ENCODE results near the gene HACD3. TPM values are rescaled to one million over a fixed set of nuclear protein-coding genes. Genes with fewer than 3 reads are reported as not detected.
"Not testable (repeated sequence)": the region's sequence is repeated elsewhere in the genome, so short reads cannot be mapped to it uniquely, and the experiment has no call there.

The HACD3 gene
- polyA plus RNA-seq, 4 donors, result 161 to 192 (median 191) TPM

DNA sequence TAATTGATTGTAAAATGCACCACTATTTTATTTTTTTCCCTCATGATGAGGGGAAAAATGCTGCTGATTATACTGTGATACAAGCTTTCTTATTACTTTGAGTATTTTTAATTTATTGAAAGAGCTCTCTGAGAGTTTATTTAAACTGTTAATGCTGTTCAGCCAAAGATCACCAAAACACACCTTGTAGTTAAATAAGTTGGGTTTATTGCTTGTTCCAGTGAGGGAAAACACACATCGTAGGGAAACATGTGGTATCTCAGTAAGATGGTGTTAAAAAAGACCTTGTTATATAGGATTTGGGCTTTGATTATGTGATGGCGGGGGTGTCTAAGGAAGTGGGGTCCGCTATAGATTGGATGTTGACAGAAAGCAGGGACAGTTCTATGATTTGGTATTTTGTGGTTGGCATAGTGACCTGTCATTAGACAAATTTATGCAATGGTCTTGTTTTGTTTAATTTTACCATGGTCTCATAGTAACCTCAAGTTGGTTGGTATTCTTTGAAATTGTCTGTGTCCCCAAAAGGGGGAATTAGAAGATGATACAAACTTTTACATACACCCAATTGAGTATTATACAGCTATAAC, 11.1 kb downstream of the HACD3 start:
- no peak for DNase-seq (ENCODE audit: low read depth in 4 of 4, low spot score in 3 of 4)

DNA sequence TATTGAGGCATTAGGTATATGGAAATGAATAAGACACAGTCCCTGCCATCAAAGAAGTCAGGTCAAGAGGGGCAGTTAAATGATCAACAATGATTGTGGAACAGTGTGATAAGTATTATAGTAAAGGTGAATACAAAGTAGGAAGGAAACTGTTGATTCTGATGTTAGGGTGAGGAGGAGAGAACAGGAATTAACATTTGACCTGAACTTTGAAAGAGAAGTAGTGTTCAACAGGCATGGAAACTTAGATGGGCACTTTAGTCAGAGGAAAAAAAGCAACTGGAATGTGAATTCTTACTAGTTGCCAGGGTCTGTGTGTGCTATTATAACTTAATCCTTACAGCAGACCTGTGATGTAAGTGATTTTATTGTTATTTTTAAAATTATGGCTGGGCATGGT, 17.6 kb downstream of the HACD3 start:
- no peak for DNase-seq (ENCODE audit: low read depth in 4 of 4, low spot score in 3 of 4)

DNA sequence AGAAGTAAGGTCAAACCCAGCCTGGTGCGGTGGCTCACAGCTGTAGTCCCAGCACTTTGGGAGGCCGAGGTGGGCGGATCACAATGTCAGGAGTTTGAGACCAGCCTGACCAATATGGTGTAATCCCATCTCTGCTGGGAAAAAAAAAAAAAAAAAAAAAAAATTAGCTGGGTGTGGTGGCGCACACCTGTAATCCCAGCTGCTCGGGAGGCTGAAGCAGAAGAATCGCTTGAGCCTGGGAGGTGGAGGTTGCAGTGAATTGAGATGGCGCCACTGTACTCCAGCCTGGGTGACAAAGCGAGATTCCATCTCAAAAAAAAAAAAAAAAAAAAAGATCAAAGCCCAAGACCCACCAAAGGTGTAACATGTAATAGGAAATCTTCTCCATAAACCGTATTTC, 19.0 kb downstream of the HACD3 start:
- not testable (repeated sequence) for DNase-seq (ENCODE audit: low read depth in 4 of 4, low spot score in 3 of 4)

DNA sequence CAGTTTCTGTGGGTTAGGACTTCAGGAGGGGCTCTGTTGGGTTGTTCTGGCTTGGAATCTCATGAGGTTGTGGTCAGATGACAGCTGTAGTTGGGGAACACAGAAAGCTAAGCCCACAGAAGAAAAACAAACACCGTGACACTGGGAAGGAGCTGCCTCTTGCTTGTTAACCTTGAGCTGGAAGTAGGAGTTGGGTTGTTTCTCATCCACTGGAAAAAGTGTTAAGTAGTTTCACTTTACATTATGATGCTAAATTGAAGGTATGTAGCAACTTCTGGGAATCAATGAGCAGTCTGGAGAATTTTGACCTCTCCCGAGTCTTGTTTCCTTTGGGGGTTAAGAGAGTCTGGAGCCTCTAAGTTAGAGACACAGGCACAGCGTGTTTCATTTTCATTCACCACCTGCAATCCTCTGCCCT, 20.4 kb downstream of the HACD3 start:
- DNase-seq (ENCODE audit: low read depth in 4 of 4, low spot score in 3 of 4), result no peak

DNA sequence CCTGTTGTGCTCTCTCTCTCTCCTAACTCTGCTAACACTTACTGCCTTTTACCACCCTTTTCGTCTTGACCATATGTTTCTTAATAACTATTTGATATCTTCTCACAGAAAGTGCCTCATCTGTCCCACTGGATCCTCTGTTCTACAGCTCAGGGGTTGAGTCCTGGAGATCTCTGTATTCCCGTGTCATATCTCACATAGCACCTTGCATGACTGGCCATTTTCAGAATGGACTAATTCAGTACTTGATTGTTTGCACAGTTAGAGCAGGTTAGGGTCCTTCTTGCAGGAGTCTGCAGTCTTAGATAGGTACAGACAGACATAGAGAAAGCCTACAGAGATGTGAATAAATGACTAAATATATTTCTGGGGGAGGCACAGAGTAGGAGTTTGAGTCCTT, 20.9 kb downstream of the HACD3 start:
- no peak for DNase-seq (ENCODE audit: low read depth in 4 of 4, low spot score in 3 of 4)

DNA sequence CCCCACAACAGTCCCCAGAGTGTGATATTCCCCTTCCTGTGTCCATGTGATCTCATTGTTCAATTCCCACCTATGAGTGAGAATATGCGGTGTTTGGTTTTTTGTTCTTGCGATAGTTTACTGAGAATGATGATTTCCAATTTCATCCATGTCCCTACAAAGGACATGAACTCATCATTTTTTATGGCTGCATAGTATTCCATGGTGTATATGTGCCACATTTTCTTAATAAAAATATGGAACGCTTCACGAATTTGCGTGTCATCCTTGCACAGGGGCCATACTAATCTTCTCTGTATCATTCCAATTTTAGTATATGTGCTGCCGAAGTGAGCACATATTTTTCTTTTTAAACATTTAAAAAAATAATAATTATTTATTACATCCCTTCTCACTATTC, 22.6 kb downstream of the HACD3 start:
- not testable (repeated sequence) for DNase-seq (ENCODE audit: low read depth in 4 of 4, low spot score in 3 of 4)

DNA sequence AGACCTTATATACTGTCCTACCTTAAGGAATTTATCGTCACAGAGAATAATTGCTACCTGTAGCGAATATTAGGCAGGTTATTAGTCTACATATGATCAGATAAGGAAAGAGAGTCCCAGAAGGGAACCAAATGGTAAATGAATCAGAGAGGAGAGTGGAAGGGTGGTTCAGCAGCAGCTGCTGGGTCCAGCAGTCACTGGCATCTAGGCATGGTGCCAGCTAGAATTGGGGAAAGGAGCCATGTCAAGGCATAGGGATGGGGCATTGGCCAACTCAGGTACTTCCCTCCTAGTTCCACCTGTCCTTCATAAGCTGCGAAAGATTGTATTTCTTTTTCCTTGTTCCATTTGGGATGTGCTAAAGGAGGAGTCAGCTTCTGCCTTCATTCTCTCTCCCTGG, 23.4 kb downstream of the HACD3 start:
- no peak for DNase-seq (ENCODE audit: low read depth in 4 of 4, low spot score in 3 of 4)

DNA sequence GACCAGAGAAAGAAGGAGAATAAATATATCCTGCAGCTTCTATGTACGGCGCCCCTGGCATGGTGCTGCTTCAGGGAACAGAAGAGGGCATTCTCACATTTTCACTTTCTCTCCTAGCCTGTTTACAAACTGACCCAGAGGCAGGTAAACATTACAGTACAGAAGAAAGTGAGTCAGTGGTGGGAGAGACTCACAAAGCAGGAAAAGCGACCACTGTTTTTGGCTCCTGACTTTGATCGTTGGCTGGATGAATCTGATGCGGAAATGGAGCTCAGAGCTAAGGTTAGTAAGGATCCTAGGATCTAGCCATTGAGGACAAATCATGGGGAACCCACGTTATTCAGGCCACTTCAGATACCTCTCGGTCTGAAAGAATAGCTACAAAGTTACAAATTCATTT, 26.4 kb downstream of the HACD3 start:
- no peak for DNase-seq (ENCODE audit: low read depth in 4 of 4, low spot score in 3 of 4)

DNA sequence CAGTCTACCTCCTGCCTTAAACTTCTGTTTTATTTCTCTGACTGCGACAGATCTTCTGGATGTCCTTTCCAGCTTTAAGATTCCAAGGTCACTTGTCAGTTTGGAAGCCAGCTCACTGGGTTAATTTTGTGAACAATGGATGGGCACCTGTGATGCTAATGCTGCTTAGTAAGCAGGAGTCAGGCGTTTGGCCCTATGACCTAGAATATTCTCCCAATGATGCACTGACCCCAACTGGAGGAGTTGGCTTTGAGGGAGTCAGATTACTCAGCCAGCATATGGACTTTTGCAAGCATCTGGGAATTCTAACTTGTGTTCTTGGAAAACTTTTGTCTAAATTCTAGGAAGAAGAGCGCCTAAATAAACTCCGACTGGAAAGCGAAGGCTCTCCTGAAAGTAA, 28.1 kb downstream of the HACD3 start:
- DNase-seq (ENCODE audit: low read depth in 4 of 4, low spot score in 3 of 4), result no peak

DNA sequence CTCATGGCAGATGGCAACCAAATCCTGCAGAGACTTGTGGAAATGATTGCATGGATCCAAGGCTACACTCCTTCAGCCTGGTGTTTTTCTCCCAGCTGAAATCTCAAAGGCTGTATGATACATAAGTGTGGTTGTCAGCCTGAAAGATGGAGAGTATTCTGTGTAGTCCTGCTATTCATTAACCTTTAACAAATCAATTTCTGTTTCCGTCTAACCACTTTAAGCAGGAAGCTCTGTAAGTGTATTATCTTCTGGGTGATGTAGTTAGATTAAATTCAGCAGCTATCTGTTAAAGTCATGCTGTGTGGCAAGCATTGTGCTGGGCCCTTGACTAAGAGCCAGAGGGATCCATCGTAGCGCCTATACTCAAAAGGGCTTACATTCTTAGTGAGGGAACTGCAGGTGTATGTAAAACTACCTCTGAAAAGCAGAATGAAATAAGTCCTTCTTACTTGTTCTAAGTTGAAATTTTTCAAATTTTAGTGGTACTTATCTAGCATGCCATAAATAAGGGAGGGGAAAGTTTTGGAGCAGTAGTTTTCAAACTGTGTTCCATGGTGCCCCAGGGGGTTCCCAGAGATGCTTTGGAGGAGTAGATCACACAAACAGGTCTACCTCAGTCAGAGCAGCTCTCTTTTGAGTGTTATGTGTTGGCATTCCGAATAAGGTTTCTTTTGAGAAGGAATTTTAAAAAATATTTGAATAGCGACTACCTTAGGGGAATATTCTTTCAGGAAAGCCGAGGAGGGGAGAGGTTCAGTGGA, 28.9 kb downstream of the HACD3 start:
- no peak for DNase-seq (ENCODE audit: low read depth in 4 of 4, low spot score in 3 of 4)

DNA sequence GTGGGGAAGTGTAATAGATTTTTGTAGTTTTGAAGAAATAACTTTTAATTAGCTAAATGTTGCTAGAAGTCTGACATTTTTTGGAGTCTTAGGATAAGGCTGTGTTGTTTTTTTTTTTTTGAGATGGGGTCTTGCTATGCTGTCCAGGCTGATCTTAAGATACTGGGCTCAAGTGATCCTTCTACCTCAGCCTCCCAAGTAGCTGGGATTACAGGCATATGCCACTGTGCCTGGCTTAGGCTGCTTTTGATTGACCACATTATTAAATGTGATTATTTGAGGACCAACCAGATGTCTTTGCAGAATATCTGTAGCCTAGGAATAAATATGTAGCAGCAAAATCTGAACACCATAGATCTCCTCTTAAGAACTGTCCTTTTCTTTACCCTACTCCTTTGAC, 29.7 kb downstream of the HACD3 start:
- DNase-seq (ENCODE audit: low read depth in 4 of 4, low spot score in 3 of 4), result no peak

DNA sequence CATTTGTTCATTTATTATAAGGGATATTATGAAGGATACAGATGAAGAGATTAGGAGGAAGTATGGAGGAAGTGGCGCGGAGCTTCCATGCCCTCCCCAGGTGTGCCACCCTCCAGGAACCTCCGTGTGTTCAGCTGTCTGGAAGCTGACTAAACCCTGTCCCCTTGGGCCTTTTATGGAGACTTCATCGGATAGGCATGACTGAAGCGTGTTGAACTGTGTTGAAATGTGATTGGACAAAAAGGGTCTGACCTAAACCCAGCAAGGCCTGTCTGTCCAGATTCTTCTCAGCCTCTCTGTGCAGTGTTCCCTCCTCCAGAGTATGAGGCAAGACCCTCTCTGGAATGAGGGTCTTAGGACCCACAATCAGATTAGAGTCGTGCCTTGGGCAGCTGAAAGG, 31.7 kb downstream of the HACD3 start:
- DNase-seq (ENCODE audit: low read depth in 4 of 4, low spot score in 3 of 4), result peak in 2 of 4 donors; percentile 27 to 44

DNA sequence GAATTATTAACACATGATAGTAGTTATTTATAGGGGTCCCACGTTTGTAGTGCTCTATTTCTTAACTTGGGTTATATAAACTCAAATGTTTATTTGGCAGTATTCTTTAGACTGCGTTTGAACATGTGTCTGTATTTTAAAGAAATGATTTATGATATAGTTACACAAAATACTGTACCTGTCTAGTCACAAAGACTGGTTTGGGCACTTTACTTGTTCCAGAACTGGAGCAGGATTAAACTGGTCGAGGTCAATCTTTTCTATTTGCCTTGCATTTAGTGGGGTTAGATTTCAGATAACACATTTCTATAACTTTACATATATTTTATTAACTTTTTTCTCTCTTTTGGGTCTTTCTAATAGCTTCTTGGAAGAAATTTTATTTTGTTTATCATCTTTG, 39.5 kb downstream of the HACD3 start:
- DNase-seq (ENCODE audit: low read depth in 4 of 4, low spot score in 3 of 4), result no peak

DNA sequence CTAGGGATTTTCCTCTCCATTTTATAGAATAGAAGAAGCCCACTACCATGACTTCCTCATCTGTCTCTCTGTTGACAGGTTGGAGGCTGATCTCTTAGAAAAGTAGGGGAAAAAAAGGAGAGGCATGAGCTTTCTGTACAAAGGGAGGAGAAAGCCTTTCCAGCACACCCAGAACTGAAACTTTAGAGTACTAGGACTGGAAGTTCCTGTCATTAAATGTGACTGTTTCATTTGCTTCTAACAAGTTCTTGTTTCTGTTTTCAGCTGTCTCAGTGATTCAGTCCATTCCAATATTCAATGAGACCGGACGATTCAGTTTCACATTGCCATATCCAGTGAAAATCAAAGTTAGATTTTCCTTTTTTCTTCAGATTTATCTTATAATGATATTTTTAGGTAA, 41.7 kb downstream of the HACD3 start:
- DNase-seq (ENCODE audit: low read depth in 4 of 4, low spot score in 3 of 4), result no peak

DNA sequence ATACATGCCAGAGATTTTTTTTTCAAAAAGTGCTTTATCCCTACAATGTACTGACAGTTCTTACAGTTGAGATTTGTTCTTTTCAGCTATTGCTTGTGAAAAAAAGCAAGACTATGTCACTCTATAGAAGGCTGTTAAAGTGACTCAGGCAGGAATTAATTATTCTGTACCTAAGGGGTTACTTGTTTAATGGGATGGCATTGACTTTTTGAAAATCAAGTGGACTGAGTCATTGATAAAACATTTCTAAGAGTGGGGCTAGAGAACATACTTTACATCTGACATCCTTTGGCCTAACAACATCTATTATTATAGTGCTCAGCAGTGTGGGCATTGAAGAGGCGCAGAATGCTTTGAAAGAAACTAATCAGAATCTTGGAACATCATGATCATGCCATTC, 46.4 kb downstream of the HACD3 start:
- no peak for DNase-seq (ENCODE audit: low read depth in 4 of 4, low spot score in 3 of 4)

DNA sequence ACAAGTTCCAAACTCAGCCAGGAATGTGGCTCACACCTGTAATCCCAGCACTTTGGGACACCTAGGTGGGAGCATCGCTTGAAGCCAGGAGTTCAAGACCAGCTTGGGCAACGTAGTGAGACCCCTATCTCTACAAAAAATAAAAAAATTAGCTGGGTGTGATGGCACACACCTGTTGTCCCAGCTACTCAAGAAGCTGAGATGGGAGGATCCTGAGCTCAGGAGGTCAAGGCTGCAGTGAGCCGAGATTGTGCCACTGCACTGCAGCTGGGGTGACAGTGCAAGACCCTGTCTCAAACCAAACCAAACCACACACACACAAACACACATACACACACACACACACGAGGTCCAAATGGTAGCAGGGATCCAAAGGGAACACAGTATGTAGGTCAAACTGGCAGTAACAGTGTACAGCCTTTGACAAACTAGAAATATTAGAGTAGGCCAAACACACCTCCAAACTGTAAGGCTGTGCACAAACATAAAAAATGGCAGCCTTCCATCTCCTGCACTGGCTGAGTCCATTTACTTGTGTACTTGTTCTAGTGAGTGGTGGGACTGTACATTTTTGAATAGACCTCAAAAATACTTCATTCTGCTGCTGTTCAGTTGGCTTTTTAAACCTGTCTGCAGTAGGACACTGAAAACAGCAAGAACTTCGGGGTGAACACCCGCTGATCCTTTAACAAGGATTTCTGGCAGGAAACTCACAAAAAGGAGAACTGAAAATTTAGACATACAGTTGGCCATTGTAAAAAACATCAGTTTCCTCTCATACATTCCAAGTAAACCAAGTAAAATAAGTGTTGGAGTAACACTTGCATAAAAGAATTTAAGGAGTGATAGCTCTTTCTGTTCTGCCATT, 47.1 kb downstream of the HACD3 start:
- DNase-seq (ENCODE audit: low read depth in 4 of 4, low spot score in 3 of 4), result no peak

DNA sequence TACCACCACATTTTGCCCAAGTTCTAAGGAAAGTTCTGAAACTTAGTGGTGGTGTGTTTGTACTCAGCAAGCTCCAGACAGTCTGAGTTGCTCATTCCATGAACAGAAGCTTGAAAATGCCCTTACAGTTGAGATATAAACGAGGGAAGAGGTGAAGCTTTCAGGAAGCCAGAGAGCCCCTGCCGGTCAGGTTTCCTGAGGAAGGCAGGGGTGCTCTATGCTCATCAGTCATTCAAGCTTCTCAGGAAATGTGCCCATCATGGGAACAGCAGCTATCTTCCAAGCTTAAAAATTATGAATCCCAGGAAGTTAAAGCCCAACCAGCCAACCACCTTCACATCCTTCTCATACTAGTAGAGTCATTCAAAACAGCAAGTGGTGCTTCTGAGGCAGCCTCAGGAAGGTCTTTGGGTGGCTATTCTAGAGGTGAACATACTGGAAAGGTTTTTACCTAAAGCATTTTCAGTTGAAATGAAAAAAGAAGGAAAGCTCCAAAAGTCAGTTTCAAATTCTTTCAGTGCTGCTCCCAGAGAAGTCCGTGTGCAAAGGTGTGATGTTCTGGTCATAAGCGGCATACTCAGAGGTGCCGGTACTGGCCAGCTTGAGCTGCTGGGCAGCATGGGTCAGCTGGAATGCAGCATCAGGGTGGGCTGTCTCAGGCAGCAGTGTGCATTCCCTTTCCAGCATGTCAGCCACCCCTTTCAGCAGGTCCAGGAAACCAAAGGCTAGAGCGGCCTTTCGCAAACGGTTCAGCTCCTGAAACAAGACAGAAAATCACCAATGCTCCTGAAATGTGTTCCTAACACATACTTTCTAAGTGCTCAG, 48.9 kb downstream of the HACD3 start:
- no peak for DNase-seq (ENCODE audit: low read depth in 4 of 4, low spot score in 3 of 4)

DNA sequence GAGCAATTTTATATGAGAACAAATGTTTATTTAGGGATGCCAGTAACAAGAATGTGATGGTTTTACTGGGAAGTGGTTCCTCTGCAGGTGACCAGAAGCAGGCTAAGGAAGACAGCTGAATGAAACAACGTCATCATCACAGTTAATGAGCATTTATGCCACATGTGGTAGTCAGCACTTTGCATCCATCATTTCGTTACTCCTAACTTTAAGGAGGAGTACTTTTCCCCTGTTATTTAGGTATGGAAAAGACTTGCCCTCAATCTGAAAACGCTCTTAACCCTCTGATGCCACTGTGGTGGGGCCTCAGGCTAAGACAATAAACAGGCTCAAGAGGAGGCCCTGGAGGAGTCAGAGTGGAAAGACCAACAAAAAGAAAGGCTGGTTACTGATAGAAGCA, 49.5 kb downstream of the HACD3 start:
- no peak for DNase-seq (ENCODE audit: low read depth in 4 of 4, low spot score in 3 of 4)

DNA sequence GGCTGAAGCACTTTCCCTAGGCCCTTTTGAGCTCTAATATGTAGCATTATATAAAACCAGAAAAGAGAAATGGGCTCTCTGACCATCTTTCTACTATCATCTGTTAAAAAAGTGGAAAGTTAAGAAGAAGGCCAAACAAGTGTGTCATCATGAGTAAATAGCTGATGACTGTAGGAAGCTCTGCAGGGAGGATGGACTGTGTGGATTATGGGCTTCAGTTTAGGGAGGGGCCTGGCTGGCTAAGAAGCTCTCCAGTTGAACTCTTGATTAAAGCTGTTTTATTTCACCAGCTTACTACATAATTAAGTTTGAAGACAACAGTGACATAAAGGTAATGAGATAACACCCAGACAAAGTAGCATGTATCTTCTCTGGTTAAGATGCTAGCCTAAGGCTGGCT, 50.0 kb downstream of the HACD3 start:
- no peak for DNase-seq (ENCODE audit: low read depth in 4 of 4, low spot score in 3 of 4)

DNA sequence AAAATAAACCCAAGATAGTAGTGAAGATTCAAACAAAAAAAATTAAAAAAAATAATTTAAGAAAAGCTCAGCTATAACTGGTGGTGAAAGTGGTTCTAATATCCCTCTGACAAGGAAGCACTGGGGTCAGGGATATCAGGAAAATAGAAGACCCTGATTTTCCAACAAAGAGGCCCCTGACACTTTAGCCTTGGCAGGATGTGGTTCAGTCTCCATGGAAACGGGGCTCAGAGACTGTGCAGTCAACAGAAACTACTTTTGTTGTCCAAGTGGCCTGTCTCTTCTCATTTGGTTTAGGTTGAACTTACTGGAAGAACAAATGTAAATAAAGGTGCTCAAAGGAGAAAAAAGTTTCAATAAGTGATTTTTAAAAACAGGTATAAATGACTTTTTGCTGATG, 53.4 kb downstream of the HACD3 start:
- peak in 1 of 4 donors; percentile 7 for DNase-seq (ENCODE audit: low read depth in 4 of 4, low spot score in 3 of 4)

DNA sequence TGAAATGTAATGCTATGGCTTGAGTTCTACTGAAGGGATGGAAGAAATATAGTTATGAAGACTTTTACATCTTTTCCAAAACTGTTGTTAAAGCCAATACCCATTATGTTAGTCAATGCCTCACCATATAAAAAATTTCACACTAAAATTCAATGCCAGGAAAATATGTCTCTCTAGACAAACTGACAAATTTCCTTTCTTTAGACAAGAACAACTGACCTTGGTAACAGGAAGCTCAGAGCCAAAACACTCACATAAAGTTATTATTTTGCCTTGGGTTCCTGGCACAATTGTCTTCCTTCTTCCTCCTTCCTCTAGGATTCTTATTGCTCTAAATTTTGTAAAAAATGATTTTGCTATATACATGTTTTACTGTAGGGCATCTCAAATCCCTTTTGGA, 54.0 kb downstream of the HACD3 start:
- no peak for DNase-seq (ENCODE audit: low read depth in 4 of 4, low spot score in 3 of 4)
